Activated B cell treated with CpG ODN at 0.5 μM for 24 hours (primary cell): ENCODE measurements around the gene INCA1. TPM values are rescaled to one million over a fixed set of nuclear protein-coding genes. Genes with fewer than 3 reads are reported as not detected.

Source experiments
- ATAC-seq: fragments of 200-7000 bp; cut with Tn5 transposase; one replicate; pipeline ENCODE4 v1.10.0; 2021; ENCODE audit warnings: low read depth, mild to moderate bottlenecking, moderate library complexity
- CTCF ChIA-PET: fragments of 350-600 bp; sonication (Branson Sonifier 250); formaldehyde crosslinking; loops from one replicate; lab custom pipeline; 2021; ENCODE audit warnings: antibody characterized with exemption; lab: Charles Lee
- POLR2A ChIA-PET: fragments of 350-600 bp; sonication (Branson Sonifier 250); formaldehyde crosslinking; loops from one replicate; lab custom pipeline; 2021; ENCODE audit warnings: antibody characterized with exemption; lab: Charles Lee
- DNase-seq: peaks from one replicate; pipeline ENCODE4 v3.0.0; 2022
- H3K27ac Mint-ChIP-seq: one replicate; pipeline ENCODE4 v1.8.0; 2020; ENCODE audit warnings: mixed read lengths
- H3K27me3 Mint-ChIP-seq: one replicate; pipeline ENCODE4 v1.8.0; 2021; ENCODE audit warnings: mixed read lengths
- H3K36me3 Mint-ChIP-seq: one replicate; pipeline ENCODE4 v1.8.0; 2021; ENCODE audit warnings: low read depth, mixed read lengths
- H3K4me1 Mint-ChIP-seq: one replicate; pipeline ENCODE4 v1.8.0; 2021; ENCODE audit warnings: mixed read lengths
- H3K4me3 Mint-ChIP-seq: one replicate; pipeline ENCODE4 v1.8.0; 2020; ENCODE audit warnings: mild to moderate bottlenecking, mixed read lengths
- H3K9me3 Mint-ChIP-seq: one replicate; pipeline ENCODE4 v1.8.0; 2020; ENCODE audit warnings: mixed read lengths
- CTCF ChIP-seq: fragments of 200-600 bp; IDR thresholded peaks from one replicate; pipeline ENCODE4 v1.8.0; 2022; ENCODE audit warnings: antibody characterized with exemption, mild to moderate bottlenecking
- intact Hi-C: fragments of 100-400 bp; cut with micrococcal nuclease; formaldehyde crosslinking; loops from one replicate; pipeline ENCODE4 v1.15.1; 2024
- total RNA-seq: library from RNA; stranded (reverse); gene quantifications from 2 replicates; pipeline ENCODE4 v1.2.3, GENCODE V29; 2022

INCA1 gene
- total RNA-seq, 1 donor from 2014 or later: 0.44 TPM

- no peak overlapping the region for H3K4me3 Mint-ChIP-seq
- H3K27ac Mint-ChIP-seq: no peak overlapping the region
- ATAC-seq: peak; percentile 87
- TF ChIP-seq CTCF: no peak
- DNase-seq: no peak
- ChIA-PET CTCF (interaction anchor here (0.6 to 3.4 kb wide), 11 partner anchors 13 to 400 kb away, joined by 3 to 17 read pairs (median 4); partner anchors contain the start of genes CAMTA2, CHRNE, PFN1 and RNF167), POLR2A (interaction anchor here (0.6 to 11.6 kb wide), 32 partner anchors 10 to 823 kb away, joined by 3 to 391 read pairs (median 6); partner anchors contain the start of genes C17orf107, CAMTA2, CHRNE and CYB5D2)
- H3K27me3 Mint-ChIP-seq: no peaks in the 10 kb centered on the region
- intact Hi-C loops: loop anchor here (1.0 to 5.0 kb wide), 10 partner anchors 18 to 255 kb away; partner anchors contain the start of genes ARRB2, CAMTA2, GP1BA and INCA1
- no peaks in the 10 kb centered on the region for H3K9me3 Mint-ChIP-seq
- peaks cover 18% of the 10 kb centered on the region for H3K4me1 Mint-ChIP-seq
- peaks cover 34% of the 10 kb centered on the region for H3K36me3 Mint-ChIP-seq
Observed at GRCh38 chr17:4966844-4967538, 30.3 kb downstream of the INCA1 start.

- ATAC-seq (no peak), DNase-seq (no peak)
- Mint-ChIP-seq H3K9me3 (no peaks in the 10 kb centered on the region), H3K4me1 (peaks cover 17% of the 10 kb centered on the region), H3K27ac (no peak overlapping the region), H3K27me3 (no peaks in the 10 kb centered on the region), H3K36me3 (peaks cover 33% of the 10 kb centered on the region), H3K4me3 (no peak overlapping the region)
- ChIA-PET CTCF (interaction anchor here (3.4 kb wide), 1 partner anchor 22 kb away, joined by 17 read pairs; the partner anchor contains the start of gene CAMTA2), POLR2A (interaction anchor here (0.5 to 11.6 kb wide), 10 partner anchors 9 to 137 kb away, joined by 3 to 391 read pairs (median 10); partner anchors contain the start of genes CAMTA2, CHRNE, ENO3 and INCA1)
- no peak for TF ChIP-seq CTCF
- intact Hi-C loops: loop anchor here (5.0 kb wide), 3 partner anchors 33 to 253 kb away; partner anchors contain the start of genes ARRB2, GP1BA and ZFP3
Observed at GRCh38 chr17:4965311-4965986, 31.9 kb downstream of the INCA1 start.

GRCh38 chr17:4960279-4960922, 36.9 kb downstream of the INCA1 start:
- no peak for TF ChIP-seq CTCF
- POLR2A ChIA-PET: interaction anchor here (1.2 kb wide), 1 partner anchor 20 kb away, joined by 3 read pairs; the partner anchor contains the start of genes RNF167 and SLC25A11
- H3K27me3 Mint-ChIP-seq: no peaks in the 10 kb centered on the region
- CTCF ChIA-PET: no interaction called here
- H3K27ac Mint-ChIP-seq: no peak overlapping the region
- intact Hi-C loops: no loop called here
- no peak for ATAC-seq
- peaks cover 42% of the 10 kb centered on the region for H3K36me3 Mint-ChIP-seq
- no peak overlapping the region for H3K4me3 Mint-ChIP-seq
- peaks cover 5% of the 10 kb centered on the region for H3K4me1 Mint-ChIP-seq
- no peak for DNase-seq
- no peaks in the 10 kb centered on the region for H3K9me3 Mint-ChIP-seq

- intact Hi-C loops: no loop called here
- Mint-ChIP-seq H3K27ac (no peak overlapping the region), H3K27me3 (no peaks in the 10 kb centered on the region), H3K4me1 (no peaks in the 10 kb centered on the region), H3K9me3 (no peaks in the 10 kb centered on the region), H3K4me3 (no peak overlapping the region), H3K36me3 (peaks cover 39% of the 10 kb centered on the region)
- TF ChIP-seq CTCF: no peak
- POLR2A ChIA-PET: interaction anchor here (1.2 kb wide), 1 partner anchor 19 kb away, joined by 3 read pairs; the partner anchor contains the start of genes RNF167 and SLC25A11
- CTCF ChIA-PET: no interaction called here
- no peak for DNase-seq
- ATAC-seq: no peak
Observed at GRCh38 chr17:4959261-4959965, 37.9 kb downstream of the INCA1 start.
